HUDEP-2 (cell line): Measurements from ENCODE around the gene PPM1H.

Experiments
- DNase-seq, 76 experiments: peaks; one replicate each; lab custom pipeline; 2025; ENCODE audit not compliant: unreplicated experiment in 76 of 76; lab: John Stamatoyannopoulos, UW

PPM1H gene

GRCh38 chr12:62802984-62803383 is 132.0 kb downstream of the PPM1H start:
- DNase-seq: peak in 2 of 76 experiments; percentile 4 to 7

GRCh38 chr12:62802321-62802720 is 132.6 kb downstream of the PPM1H start:
- no peak for DNase-seq

- DNase-seq: no peak
These were observed 133.2 kb downstream of the PPM1H start for GRCh38 chr12:62801796-62802195.

GRCh38 chr12:62800707-62801400 is 134.1 kb downstream of the PPM1H start:
- DNase-seq: no peak

- no peak for DNase-seq
These were observed 135.1 kb downstream of the PPM1H start for GRCh38 chr12:62799766-62800406.

- peak in 40 of 76 experiments; percentile 2 to 74 (median 22) for DNase-seq
These were observed 135.7 kb downstream of the PPM1H start for GRCh38 chr12:62799126-62799736.

GRCh38 chr12:62794218-62794583 is 140.7 kb downstream of the PPM1H start:
- DNase-seq: no peak

- DNase-seq: peak in 63 of 76 experiments; percentile 6 to 70 (median 43)
These were observed 141.4 kb downstream of the PPM1H start for GRCh38 chr12:62793256-62794217.

GRCh38 chr12:62792236-62792870 is 142.6 kb downstream of the PPM1H start:
- no peak for DNase-seq

GRCh38 chr12:62789851-62790250 is 145.1 kb downstream of the PPM1H start:
- no peak for DNase-seq

- DNase-seq: no peak
These were observed 147.3 kb downstream of the PPM1H start for GRCh38 chr12:62787611-62788010.

GRCh38 chr12:62787023-62787422 is 147.9 kb downstream of the PPM1H start:
- DNase-seq: no peak

- no peak for DNase-seq
These were observed 148.9 kb downstream of the PPM1H start for GRCh38 chr12:62785941-62786559.

- no peak for DNase-seq
These were observed 150.4 kb downstream of the PPM1H start for GRCh38 chr12:62784576-62784975.

GRCh38 chr12:62783881-62784280 is 151.1 kb downstream of the PPM1H start:
- no peak for DNase-seq

GRCh38 chr12:62781136-62781880 is 153.6 kb downstream of the PPM1H start:
- no peak for DNase-seq

- no peak for DNase-seq
These were observed 155.5 kb downstream of the PPM1H start for GRCh38 chr12:62779488-62779887.

- no peak for DNase-seq
These were observed 156.8 kb downstream of the PPM1H start for GRCh38 chr12:62778187-62778586.

GRCh38 chr12:62776997-62777396 is 158.0 kb downstream of the PPM1H start:
- no peak for DNase-seq
